Subcutaneous abdominal adipose tissue (tissue), 5 donors: Measurements from ENCODE around the gene FADS3.

ENCODE experiments used
- H3K27ac ChIP-seq: one replicate; pipeline ENCODE4 v1.7.0; 2013; ENCODE audit warnings: low read depth, mild to moderate bottlenecking, inconsistent platforms, low read length, moderate library complexity
- H3K27me3 ChIP-seq, 5 donors: one replicate each; pipeline ENCODE4 v1.7.0; 2013; ENCODE audit warnings: low read length in 5 of 5, inconsistent platforms in 1 of 5; ENCODE audit not compliant: control insufficient read depth in 5 of 5, insufficient read depth in 4 of 5
- H3K36me3 ChIP-seq, 5 donors: one replicate each; pipeline ENCODE4 v1.7.0; 2013; ENCODE audit warnings: low read length in 5 of 5; ENCODE audit not compliant: control insufficient read depth in 5 of 5, insufficient read depth in 5 of 5
- H3K4me1 ChIP-seq, 5 donors: one replicate each; pipeline ENCODE4 v1.7.0; 2013; ENCODE audit warnings: low read length in 5 of 5, mild to moderate bottlenecking in 3 of 5, moderate library complexity in 1 of 5; ENCODE audit not compliant: control insufficient read depth in 5 of 5, insufficient read depth in 5 of 5
- H3K4me3 ChIP-seq, 5 donors: one replicate each; pipeline ENCODE4 v1.7.0; 2013; ENCODE audit warnings: low read length in 5 of 5, low read depth in 1 of 5
- H3K9ac ChIP-seq, 5 donors: one replicate each; pipeline ENCODE4 v1.7.0; 2013; ENCODE audit warnings: low read length in 5 of 5, mild to moderate bottlenecking in 4 of 5, moderate library complexity in 3 of 5
- H3K9me3 ChIP-seq, 5 donors: one replicate each; pipeline ENCODE4 v1.7.0; 2013; ENCODE audit warnings: low read length in 5 of 5; ENCODE audit not compliant: control insufficient read depth in 5 of 5
- donor health status: healthy.
- donor health status: healthy.
- donor health status: healthy.
- donor health status: healthy.
- donor health status: healthy.

FADS3 gene

GRCh38 chr11:61853698-61854169, 37.6 kb downstream of the FADS3 start:
- H3K9ac ChIP-seq = no peak overlapping the region
- H3K4me1 ChIP-seq = peaks cover 1 to 16% (median 8%) of the 10 kb centered on the region in 5 donors
- no peaks in the 10 kb centered on the region for H3K27me3 ChIP-seq
- H3K36me3 ChIP-seq = peaks cover 0 to 57% (median 35%) of the 10 kb centered on the region in 5 donors
- no peak overlapping the region for H3K27ac ChIP-seq
- H3K9me3 ChIP-seq = no peaks in the 10 kb centered on the region
- H3K4me3 ChIP-seq = no peak overlapping the region

GRCh38 chr11:61851900-61852295, 39.4 kb downstream of the FADS3 start:
- no peak overlapping the region for H3K9ac ChIP-seq
- peaks cover 1 to 16% (median 8%) of the 10 kb centered on the region in 5 donors for H3K4me1 ChIP-seq
- H3K36me3 ChIP-seq = peaks cover 0 to 63% (median 41%) of the 10 kb centered on the region in 5 donors
- H3K27me3 ChIP-seq = no peaks in the 10 kb centered on the region
- no peak overlapping the region for H3K27ac ChIP-seq
- no peak overlapping the region for H3K4me3 ChIP-seq
- no peaks in the 10 kb centered on the region for H3K9me3 ChIP-seq

- H3K27ac ChIP-seq = no peak overlapping the region
- H3K27me3 ChIP-seq = no peaks in the 10 kb centered on the region
- H3K4me3 ChIP-seq = no peak overlapping the region
- peaks cover 0 to 63% (median 37%) of the 10 kb centered on the region in 5 donors for H3K36me3 ChIP-seq
- H3K9me3 ChIP-seq = no peaks in the 10 kb centered on the region
- H3K9ac ChIP-seq = no peak overlapping the region
- H3K4me1 ChIP-seq = peaks cover 1 to 16% (median 8%) of the 10 kb centered on the region in 5 donors
Observed at GRCh38 chr11:61851113-61851899, 40.0 kb downstream of the FADS3 start.

GRCh38 chr11:61850687-61851086, 40.7 kb downstream of the FADS3 start:
- Histone ChIP-seq H3K9ac (no peak overlapping the region), H3K4me1 (peaks cover 1 to 16% (median 8%) of the 10 kb centered on the region in 5 donors), H3K27ac (no peak overlapping the region), H3K27me3 (no peaks in the 10 kb centered on the region), H3K4me3 (no peak overlapping the region), H3K36me3 (peaks cover 0 to 61% (median 37%) of the 10 kb centered on the region in 5 donors), H3K9me3 (no peaks in the 10 kb centered on the region)

- Histone ChIP-seq H3K27me3 (no peaks in the 10 kb centered on the region), H3K4me1 (peaks cover 0 to 16% (median 8%) of the 10 kb centered on the region in 5 donors), H3K27ac (no peak overlapping the region), H3K36me3 (peaks cover 0 to 53% (median 26%) of the 10 kb centered on the region in 5 donors), H3K9me3 (no peaks in the 10 kb centered on the region), H3K9ac (no peak overlapping the region), H3K4me3 (no peak overlapping the region)
Observed at GRCh38 chr11:61848631-61849030, 42.7 kb downstream of the FADS3 start.

GRCh38 chr11:61847914-61848581, 43.3 kb downstream of the FADS3 start:
- Histone ChIP-seq H3K9ac (no peak overlapping the region), H3K36me3 (peaks cover 0 to 53% (median 27%) of the 10 kb centered on the region in 5 donors), H3K27ac (no peak overlapping the region), H3K9me3 (no peaks in the 10 kb centered on the region), H3K27me3 (no peaks in the 10 kb centered on the region), H3K4me1 (peaks cover 0 to 16% (median 8%) of the 10 kb centered on the region in 5 donors), H3K4me3 (no peak overlapping the region)

GRCh38 chr11:61846362-61847020, 44.9 kb downstream of the FADS3 start:
- Histone ChIP-seq H3K36me3 (peaks cover 0 to 57% (median 42%) of the 10 kb centered on the region in 5 donors), H3K4me3 (no peak overlapping the region), H3K9ac (no peak overlapping the region), H3K9me3 (no peaks in the 10 kb centered on the region), H3K27ac (no peak overlapping the region), H3K27me3 (no peaks in the 10 kb centered on the region), H3K4me1 (peaks cover 0 to 14% (median 8%) of the 10 kb centered on the region in 5 donors)

- Histone ChIP-seq H3K4me3 (no peak overlapping the region), H3K27ac (no peak overlapping the region), H3K9me3 (no peaks in the 10 kb centered on the region), H3K36me3 (peaks cover 0 to 61% (median 54%) of the 10 kb centered on the region in 5 donors), H3K27me3 (no peaks in the 10 kb centered on the region), H3K9ac (no peak overlapping the region), H3K4me1 (peaks cover 0 to 4% (median 0%) of the 10 kb centered on the region in 5 donors)
Observed at GRCh38 chr11:61844909-61845565, 46.3 kb downstream of the FADS3 start.

- Histone ChIP-seq H3K4me1 (peaks cover 0 to 4% (median 0%) of the 10 kb centered on the region in 5 donors), H3K9ac (no peak overlapping the region), H3K4me3 (no peak overlapping the region), H3K27ac (no peak overlapping the region), H3K36me3 (peaks cover 0 to 52% (median 41%) of the 10 kb centered on the region in 5 donors), H3K9me3 (no peaks in the 10 kb centered on the region), H3K27me3 (no peaks in the 10 kb centered on the region)
Observed at GRCh38 chr11:61842528-61842820, 48.9 kb downstream of the FADS3 start.
